Measurements from ENCODE around the gene KRT77.

Gene KRT77

GRCh38 chr12:52660934-52661499 lies 42.3 kb downstream of the KRT77 start:
- H3K4me3 ChIP-seq (ENCODE audit: low read depth, low read length), result no peak overlapping the region
- TF ChIP-seq, protein P1, sequence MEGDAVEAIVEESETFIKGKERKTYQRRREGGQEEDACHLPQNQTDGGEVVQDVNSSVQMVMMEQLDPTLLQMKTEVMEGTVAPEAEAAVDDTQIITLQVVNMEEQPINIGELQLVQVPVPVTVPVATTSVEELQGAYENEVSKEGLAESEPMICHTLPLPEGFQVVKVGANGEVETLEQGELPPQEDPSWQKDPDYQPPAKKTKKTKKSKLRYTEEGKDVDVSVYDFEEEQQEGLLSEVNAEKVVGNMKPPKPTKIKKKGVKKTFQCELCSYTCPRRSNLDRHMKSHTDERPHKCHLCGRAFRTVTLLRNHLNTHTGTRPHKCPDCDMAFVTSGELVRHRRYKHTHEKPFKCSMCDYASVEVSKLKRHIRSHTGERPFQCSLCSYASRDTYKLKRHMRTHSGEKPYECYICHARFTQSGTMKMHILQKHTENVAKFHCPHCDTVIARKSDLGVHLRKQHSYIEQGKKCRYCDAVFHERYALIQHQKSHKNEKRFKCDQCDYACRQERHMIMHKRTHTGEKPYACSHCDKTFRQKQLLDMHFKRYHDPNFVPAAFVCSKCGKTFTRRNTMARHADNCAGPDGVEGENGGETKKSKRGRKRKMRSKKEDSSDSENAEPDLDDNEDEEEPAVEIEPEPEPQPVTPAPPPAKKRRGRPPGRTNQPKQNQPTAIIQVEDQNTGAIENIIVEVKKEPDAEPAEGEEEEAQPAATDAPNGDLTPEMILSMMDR (IDR thresholded peaks at IDR 0.05; ENCODE audit: borderline replicate concordance, insufficient read depth, low read depth, low read length), result no peak

DNA sequence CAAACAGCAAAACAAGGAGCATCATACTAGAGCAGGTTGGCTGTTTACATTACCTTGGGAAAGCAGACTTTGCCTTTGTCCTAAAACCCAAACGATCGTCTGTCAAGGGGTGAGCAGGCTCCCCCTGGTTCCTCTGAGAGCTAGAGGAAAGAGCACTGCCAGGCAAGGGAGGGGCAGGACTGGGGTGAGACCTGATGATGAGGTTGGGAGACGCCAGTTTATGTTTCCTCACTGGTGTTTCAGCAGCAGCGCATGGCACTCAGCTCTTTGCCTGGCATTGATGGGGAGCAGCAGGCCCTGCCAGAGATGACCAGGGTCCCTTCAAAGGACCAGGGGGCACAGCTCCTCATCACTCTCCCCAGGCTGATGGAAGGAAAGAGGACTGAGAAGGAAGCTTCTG lies 43.4 kb downstream of the KRT77 start:
- TF ChIP-seq, protein P1 (IDR thresholded peaks at IDR 0.05; ENCODE audit: borderline replicate concordance, insufficient read depth, low read depth, low read length), result no peak
- no peak overlapping the region for H3K4me3 ChIP-seq (ENCODE audit: low read depth, low read length)

DNA sequence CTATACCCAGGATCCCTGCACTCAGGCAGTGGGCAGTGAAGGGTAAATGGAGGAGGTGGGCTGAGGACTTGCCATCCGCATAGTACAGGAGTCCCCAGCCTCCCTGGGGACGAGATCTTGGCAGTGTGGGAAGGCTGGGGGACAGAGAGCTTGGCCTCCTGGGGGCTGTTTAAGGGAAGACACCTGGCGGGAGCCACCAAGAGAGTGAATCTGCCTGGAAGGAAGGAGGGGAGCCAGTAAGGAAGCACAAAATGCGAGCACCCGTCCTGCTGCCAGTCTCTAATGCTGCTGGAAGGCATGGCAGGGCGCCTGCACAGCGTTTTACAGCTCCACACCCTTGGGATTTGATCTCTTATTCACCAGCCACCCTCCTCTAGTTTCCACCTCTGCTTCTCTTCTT lies 43.9 kb downstream of the KRT77 start:
- H3K4me3 ChIP-seq (ENCODE audit: low read depth, low read length), result no peak overlapping the region
- TF ChIP-seq, protein P1 (IDR thresholded peaks at IDR 0.05; ENCODE audit: borderline replicate concordance, insufficient read depth, low read depth, low read length), result no peak

GRCh38 chr12:52658196-52658595 lies 45.1 kb downstream of the KRT77 start:
- TF ChIP-seq, protein P1 (IDR thresholded peaks at IDR 0.05; ENCODE audit: borderline replicate concordance, insufficient read depth, low read depth, low read length), result no peak
- no peak overlapping the region for H3K4me3 ChIP-seq (ENCODE audit: low read depth, low read length)

GRCh38 chr12:52657250-52657902 lies 45.9 kb downstream of the KRT77 start:
- TF ChIP-seq, protein P1 (IDR thresholded peaks at IDR 0.05; ENCODE audit: borderline replicate concordance, insufficient read depth, low read depth, low read length), result no peak
- no peak overlapping the region for H3K4me3 ChIP-seq (ENCODE audit: low read depth, low read length)

DNA sequence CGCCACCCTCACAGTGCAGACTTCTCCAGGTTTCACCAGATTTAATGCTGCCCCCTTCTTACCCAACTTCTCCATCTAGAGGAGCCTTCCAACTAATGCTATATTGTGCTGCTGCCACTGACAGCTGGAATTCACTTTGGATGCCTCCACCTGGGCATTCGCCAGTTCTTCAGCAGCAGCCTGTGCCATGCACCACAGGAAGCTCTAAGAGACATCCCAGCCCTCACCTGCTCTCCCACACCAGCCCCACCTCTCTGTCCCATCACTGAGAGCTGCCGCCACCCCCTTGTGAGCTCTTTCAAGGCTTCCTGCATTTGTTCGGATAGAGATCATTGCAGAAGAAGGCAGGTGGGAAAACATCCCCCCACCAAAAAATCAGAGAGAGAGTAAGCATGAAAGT lies 46.7 kb downstream of the KRT77 start:
- TF ChIP-seq, protein P1 (IDR thresholded peaks at IDR 0.05; ENCODE audit: borderline replicate concordance, insufficient read depth, low read depth, low read length), result no peak
- no peak overlapping the region for H3K4me3 ChIP-seq (ENCODE audit: low read depth, low read length)

GRCh38 chr12:52655720-52656124 lies 47.6 kb downstream of the KRT77 start:
- H3K4me3 ChIP-seq (ENCODE audit: low read depth, low read length), result no peak overlapping the region
- TF ChIP-seq, protein P1 (IDR thresholded peaks at IDR 0.05; ENCODE audit: borderline replicate concordance, insufficient read depth, low read depth, low read length), result no peak
